Nephron progenitor cell (in vitro differentiated cells): Measurements from ENCODE around the gene SLC2A13.
A peak's percentile ranks its signal among the peaks of the same experiment; 100 is the strongest.

ENCODE experiments used
- DNase-seq: peaks from one replicate; pipeline ENCODE4 v3.0.0; 2021
- H3K27ac Mint-ChIP-seq: 2 replicates; pipeline ENCODE4 v1.8.0; 2021; ENCODE audit warnings: mild to moderate bottlenecking, moderate library complexity, mixed read lengths
- H3K27me3 Mint-ChIP-seq: 2 replicates; pipeline ENCODE4 v1.8.0; 2021; ENCODE audit warnings: mild to moderate bottlenecking, low read depth, mixed read lengths; ENCODE audit not compliant: poor library complexity
- H3K36me3 Mint-ChIP-seq: 2 replicates; pipeline ENCODE4 v1.8.0; 2021; ENCODE audit warnings: low read depth, mixed read lengths
- H3K4me1 Mint-ChIP-seq: 2 replicates; pipeline ENCODE4 v1.8.0; 2021; ENCODE audit warnings: mixed read lengths
- H3K4me3 Mint-ChIP-seq: 2 replicates; pipeline ENCODE4 v1.8.0; 2021; ENCODE audit warnings: mild to moderate bottlenecking, moderate library complexity, mixed read lengths
- H3K9me3 Mint-ChIP-seq: 2 replicates; pipeline ENCODE4 v1.8.0; 2021; ENCODE audit warnings: mild to moderate bottlenecking, moderate library complexity, mixed read lengths
- TF ChIP-seq, protein P1 (sequence below): fragments of 200-600 bp; sonication (generic); IDR thresholded peaks from 2 replicates; pipeline ENCODE4 v1.5.0; 2021; ENCODE audit warnings: antibody characterized with exemption

SLC2A13 gene

DNA sequence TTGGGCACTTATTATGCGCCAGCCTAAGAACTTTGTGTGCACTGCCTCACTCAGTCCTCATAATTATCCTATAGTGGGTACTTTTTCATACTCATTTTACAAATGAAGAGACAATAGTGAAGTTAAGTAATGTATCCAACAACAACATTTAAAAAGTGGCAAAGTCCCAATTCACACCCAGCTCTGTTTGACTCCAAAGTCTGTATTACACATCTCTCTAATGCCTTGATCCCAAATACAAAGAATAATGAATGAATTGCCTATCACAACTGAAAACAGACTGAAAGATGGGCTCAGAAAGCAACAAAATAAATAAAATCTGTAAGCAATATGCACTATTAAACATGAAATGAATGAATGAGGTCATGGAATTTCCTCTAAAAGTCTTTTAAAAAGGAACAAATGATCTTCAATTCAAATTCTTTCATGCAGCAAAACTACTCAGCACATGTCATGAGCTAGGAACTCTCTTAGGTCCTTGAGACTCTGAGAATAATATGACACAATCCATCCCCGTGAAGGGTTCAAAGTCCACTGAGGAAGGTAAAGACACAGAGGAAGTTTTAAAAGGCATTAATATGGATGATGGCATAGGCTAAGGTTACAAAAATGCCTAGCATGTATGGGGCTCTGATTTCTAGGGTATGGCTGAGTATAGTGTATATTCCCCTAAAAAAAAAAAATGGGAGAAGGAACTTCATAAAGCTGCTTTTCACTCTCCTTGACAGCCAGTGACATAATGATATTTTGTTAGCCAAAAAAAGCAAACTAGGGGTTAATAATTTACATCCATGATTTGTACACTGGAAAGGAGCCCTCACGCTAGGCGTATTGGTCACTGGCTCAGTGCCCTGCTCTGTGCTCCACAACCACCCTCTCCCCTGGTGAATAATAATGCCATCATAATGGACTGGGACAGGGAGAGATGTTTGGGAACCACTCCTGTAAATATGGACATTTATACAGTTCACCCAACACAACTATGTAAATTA, 103.4 kb downstream of the SLC2A13 start:
- DNase-seq: no peak
- H3K36me3 Mint-ChIP-seq: peaks cover 33% of the 10 kb centered on the region
- no peak overlapping the region for H3K4me3 Mint-ChIP-seq
- TF ChIP-seq, protein P1, sequence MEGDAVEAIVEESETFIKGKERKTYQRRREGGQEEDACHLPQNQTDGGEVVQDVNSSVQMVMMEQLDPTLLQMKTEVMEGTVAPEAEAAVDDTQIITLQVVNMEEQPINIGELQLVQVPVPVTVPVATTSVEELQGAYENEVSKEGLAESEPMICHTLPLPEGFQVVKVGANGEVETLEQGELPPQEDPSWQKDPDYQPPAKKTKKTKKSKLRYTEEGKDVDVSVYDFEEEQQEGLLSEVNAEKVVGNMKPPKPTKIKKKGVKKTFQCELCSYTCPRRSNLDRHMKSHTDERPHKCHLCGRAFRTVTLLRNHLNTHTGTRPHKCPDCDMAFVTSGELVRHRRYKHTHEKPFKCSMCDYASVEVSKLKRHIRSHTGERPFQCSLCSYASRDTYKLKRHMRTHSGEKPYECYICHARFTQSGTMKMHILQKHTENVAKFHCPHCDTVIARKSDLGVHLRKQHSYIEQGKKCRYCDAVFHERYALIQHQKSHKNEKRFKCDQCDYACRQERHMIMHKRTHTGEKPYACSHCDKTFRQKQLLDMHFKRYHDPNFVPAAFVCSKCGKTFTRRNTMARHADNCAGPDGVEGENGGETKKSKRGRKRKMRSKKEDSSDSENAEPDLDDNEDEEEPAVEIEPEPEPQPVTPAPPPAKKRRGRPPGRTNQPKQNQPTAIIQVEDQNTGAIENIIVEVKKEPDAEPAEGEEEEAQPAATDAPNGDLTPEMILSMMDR: no peak
- H3K9me3 Mint-ChIP-seq: peaks cover 37% of the 10 kb centered on the region
- H3K27ac Mint-ChIP-seq: no peak overlapping the region
- H3K27me3 Mint-ChIP-seq: peaks cover 4% of the 10 kb centered on the region
- H3K4me1 Mint-ChIP-seq: no peaks in the 10 kb centered on the region

DNA sequence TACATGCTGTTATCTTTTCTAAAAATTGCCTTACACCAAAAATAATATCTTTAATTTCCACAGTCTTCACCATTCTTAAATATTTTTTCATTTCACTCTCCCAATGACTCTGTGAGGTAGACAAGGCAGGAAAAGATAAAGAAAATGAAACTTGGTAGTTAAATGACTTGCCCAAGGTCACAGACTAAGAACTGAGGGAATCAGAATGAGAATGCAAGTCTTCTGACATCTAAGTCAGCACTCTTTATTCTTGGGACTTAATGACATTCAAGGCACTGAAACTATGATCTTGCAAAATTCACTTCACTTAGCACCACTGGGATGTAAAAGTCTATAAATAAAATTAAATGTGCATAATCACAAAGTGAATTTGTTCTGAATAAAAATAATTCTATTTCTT, 104.5 kb downstream of the SLC2A13 start:
- Mint-ChIP-seq H3K27ac (no peak overlapping the region), H3K4me3 (no peak overlapping the region), H3K4me1 (no peaks in the 10 kb centered on the region), H3K9me3 (peaks cover 45% of the 10 kb centered on the region), H3K27me3 (peaks cover 4% of the 10 kb centered on the region), H3K36me3 (peaks cover 42% of the 10 kb centered on the region)
- TF ChIP-seq, protein P1: no peak
- no peak for DNase-seq

DNA sequence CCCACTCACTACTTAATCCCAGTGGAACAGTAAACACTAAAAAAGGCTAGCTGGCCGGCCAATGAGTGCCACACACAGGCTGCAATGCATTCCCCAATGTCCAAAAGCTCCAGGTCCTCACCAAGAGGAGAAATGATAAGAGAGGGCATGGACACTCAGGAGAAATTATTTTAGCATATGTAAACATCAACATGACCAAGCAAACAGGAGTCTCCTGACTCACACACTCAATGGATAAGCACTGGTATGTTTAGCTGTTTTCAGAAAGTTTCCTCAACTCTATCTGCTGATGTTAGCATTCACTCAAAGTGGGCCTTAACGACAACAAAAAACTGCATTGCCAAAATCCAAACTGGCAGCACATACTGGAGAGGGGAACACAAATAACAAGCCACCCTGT, 105.0 kb downstream of the SLC2A13 start:
- TF ChIP-seq, protein P1: no peak
- no peak overlapping the region for H3K4me3 Mint-ChIP-seq
- peaks cover 46% of the 10 kb centered on the region for H3K36me3 Mint-ChIP-seq
- no peaks in the 10 kb centered on the region for H3K4me1 Mint-ChIP-seq
- H3K27me3 Mint-ChIP-seq: peaks cover 4% of the 10 kb centered on the region
- H3K9me3 Mint-ChIP-seq: peaks cover 49% of the 10 kb centered on the region
- no peak overlapping the region for H3K27ac Mint-ChIP-seq
- no peak for DNase-seq

DNA sequence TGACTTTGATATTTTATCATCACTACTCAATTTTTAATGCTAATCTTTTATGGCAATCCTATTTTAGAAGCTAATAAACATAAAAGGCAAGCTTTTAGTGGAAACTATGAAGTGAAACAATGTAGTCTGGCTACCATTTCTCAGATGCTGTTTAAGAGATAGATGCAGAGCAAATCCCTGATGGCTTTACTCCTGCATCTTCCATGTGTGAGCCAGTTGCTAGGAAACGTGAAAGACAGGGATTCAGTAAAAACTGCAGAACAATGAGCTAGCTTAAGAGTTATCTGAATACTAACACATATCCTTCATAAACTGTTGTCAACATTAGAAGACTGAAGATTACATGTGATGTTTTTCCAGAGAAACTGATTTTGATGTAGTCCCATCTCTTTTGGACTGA, 112.6 kb downstream of the SLC2A13 start:
- H3K9me3 Mint-ChIP-seq: peaks cover 27% of the 10 kb centered on the region
- H3K27me3 Mint-ChIP-seq: no peaks in the 10 kb centered on the region
- no peak for DNase-seq
- TF ChIP-seq, protein P1: no peak
- no peaks in the 10 kb centered on the region for H3K4me1 Mint-ChIP-seq
- H3K27ac Mint-ChIP-seq: no peak overlapping the region
- peaks cover 26% of the 10 kb centered on the region for H3K36me3 Mint-ChIP-seq
- no peak overlapping the region for H3K4me3 Mint-ChIP-seq

DNA sequence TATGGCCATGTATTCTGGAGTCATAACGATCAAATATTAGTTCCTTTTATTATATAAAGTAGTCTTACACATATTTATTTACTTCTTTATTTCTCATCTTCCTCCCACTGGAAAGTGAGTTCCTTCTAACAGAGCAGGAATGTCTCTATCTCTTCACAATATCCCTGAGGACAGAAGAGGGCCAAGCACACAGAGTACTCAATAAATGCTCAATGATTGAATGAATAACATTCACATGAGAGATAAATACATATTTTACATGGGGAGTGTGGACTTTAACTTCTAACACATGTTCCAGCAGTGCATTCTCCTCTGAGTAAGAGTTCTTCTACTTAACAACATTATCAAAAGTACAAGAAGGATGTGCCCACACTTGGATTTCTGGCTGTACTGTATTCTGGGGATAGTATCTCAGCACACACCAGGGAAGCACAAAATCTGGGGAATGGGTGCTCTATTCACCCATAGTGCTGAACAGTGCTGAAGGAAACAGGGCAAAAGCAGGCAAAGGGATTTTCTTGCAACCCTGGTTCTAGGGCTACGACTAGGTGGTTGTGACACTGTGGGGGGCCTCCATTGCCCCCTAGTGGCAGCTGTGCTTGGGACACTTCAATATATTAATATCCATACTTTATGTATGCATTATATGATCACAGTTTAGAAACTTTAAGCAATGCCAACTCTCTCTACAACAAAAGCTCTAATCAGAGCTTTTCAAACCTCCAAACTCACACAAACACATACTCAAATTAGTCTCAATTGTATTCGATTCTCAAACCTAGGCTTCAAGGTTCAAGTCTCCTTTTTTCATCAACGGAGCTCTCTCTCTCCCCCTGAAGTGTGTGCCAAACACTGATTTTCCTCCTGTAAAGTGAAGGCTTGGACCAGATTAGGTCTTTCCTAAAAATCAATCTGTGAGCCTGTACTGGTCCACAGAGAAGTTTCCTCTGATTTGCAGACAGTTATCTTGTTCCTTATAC, 115.5 kb downstream of the SLC2A13 start:
- Mint-ChIP-seq H3K4me1 (no peaks in the 10 kb centered on the region), H3K27me3 (no peaks in the 10 kb centered on the region), H3K27ac (no peak overlapping the region), H3K4me3 (no peak overlapping the region), H3K9me3 (peaks cover 3% of the 10 kb centered on the region), H3K36me3 (peaks cover under 1% of the 10 kb centered on the region)
- peak; percentile 52 for DNase-seq
- TF ChIP-seq, protein P1: peak; percentile 82
